Mucosa of gallbladder (tissue), 1 donor: ENCODE measurements around the gene DUSP16. TPM values are rescaled to one million over a fixed set of nuclear protein-coding genes. Genes with fewer than 3 reads are reported as not detected.
"Not testable (repeated sequence)": the region's sequence is repeated elsewhere in the genome, so short reads cannot be mapped to it uniquely, and the experiment has no call there.

Experiments
- DNase-seq: peaks from one replicate; pipeline ENCODE4 v3.0.0-alpha.2; 2020; ENCODE audit warnings: low spot score
- total RNA-seq: library from RNA; stranded (reverse); gene quantifications from one replicate; pipeline ENCODE4 v1.2.1, GENCODE V29; 2021
- donor health status: DM: no; HTN: no; CAD: no.

Gene DUSP16
- total RNA-seq, 1 donor from 2014 or later = 65.9 TPM

DNA sequence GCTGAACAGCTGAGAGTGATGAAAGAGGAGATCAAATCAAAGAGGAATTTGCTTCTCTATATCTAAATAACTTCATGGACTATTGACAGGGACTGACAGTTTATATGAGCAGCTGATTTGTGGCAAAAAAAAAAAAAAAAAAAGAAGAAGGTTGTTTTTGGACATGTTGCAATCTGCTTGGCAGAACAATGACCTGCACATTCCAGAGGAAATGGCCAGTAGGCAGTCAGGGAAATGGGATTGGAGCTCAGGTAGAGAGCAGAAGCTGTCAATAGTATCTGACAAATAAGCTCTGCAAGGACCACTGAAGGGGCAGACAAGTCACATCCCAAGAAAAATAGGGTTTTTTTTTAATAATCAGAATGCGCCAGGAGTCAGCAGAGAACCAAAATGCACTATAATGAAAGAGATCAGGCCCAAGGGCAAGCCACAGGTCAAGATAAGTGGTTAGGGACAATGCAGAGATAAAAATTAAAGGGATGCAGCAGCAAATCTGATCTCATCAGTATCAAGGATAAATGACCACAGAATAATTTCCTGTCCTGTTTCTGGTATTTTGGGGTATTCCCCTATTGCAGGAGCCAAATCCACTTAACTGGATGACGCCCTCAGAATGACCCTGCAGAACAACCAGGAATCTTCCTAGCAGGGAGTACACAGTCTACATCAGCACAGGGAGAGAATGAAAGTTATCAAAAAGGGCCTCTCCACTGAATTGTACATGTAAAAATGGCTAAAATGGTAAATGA lies 22.6 kb upstream of the DUSP16 start:
- no peak for DNase-seq

DNA sequence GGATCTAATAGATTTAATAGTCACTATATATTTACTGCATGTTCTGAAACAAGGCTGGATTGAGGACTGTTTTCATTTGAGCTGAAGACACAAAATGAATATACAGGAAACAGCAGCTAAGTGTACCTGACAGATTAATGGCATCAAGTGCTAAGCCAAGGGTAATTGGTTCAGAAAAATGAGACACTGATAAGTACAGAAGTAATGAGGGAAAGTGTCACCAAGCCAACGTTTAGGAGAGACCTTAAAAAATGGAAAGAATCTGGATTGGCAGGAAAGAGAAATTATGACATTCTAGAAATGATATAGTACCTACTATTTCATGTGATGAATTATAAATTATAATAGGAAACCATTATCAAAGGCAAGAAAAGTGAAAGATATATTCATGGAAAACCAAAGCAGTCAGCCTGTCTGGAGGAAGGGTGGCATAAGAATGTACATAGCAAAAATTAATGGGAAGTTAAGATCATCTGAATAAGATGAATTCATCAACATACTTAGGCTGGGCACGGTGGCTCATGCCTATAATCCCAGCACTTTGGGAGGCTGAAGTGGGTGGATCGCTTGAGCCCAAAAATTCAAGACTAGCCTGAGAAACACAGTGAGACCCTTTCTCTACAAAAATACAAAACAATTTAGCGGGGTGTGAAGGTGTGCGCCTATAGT lies 21.0 kb upstream of the DUSP16 start:
- DNase-seq = no peak

DNA sequence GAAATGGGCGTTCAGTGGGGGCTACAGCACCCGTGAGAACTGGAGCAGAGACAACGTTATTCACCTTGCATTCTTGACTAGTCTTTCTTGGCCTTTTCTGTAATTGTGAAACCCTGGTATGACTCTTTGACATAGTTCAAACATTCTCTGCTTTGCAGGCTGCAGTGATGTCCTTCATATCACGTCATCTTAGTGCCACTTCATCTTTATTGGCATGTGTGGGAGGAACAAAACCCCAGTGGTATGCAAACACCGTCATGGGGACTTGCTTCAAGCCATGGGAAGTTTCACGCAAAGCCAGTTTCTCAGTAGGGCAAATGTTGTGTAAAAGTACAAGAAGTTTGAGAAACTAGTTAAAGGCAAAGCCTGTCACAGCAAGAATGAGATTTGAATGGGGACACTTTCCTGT lies 20.2 kb upstream of the DUSP16 start:
- DNase-seq = no peak

DNA sequence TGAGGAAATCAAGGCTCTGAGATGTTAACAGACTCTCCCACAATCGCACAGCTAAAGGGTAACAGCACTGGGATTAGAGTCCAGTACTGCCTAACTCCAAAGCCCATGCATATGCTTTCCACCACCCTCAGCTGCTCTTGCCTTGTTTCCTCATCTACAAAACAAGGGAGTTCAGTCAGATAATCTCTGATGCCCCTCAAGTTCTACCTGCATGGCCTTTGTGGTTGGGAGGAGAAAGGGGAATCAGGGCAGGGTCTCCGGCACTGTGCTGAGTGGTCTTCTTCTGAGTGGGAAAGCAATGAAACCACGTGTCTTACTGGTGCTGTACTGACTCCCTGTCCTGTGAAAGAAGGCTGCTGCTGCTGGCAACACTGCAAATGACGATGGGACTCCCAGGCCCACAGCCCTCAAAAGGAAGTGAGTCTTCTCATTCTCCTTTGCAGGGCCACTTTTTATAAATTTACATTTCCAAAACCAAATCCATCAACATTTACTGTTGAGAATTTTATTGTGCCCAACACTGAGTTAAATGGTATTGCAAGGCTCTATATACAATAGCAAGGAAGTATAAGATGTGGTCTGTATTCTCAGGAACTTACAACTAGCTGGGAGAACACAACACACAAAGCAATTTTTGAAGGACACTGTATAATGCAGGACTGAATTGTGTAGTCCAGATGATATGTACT lies 19.7 kb upstream of the DUSP16 start:
- DNase-seq = no peak

DNA sequence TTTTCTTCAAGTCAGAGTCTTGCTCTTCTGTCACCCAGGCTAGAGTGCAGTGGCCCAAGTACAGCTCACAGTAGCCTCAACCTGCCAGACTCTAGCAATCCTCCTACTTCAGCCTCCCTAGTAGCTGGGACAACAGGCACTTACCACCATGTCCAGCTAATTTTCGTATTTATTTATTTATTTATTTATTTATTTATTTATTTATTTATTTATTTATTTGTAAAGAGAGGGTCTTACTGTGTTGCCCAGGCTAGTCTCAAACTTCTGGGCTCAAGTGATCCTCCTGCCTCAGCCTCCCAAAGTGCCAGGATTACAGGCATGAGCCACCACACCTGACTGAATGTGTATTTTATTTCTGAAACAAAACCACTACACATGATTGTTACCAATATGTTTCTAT lies 18.1 kb upstream of the DUSP16 start:
- not testable (repeated sequence) for DNase-seq

DNA sequence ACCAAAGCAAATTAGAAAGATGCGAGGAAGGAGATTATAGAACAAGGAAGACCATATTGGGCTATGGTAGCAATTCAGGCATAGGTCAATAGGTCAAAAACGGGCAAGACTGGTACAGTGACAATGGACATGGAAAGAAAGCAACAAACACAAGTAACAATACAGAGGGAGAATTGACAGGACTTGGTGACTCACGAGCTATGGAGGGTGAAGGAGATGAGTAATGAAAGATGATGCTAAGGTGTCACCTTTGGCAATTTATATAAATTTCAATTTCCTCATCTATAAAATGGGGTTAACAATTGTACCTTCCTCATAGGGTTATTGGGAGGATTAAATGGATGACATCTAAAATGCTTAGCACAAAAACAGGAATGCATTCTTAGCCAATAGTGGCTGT lies 15.1 kb upstream of the DUSP16 start:
- no peak for DNase-seq

DNA sequence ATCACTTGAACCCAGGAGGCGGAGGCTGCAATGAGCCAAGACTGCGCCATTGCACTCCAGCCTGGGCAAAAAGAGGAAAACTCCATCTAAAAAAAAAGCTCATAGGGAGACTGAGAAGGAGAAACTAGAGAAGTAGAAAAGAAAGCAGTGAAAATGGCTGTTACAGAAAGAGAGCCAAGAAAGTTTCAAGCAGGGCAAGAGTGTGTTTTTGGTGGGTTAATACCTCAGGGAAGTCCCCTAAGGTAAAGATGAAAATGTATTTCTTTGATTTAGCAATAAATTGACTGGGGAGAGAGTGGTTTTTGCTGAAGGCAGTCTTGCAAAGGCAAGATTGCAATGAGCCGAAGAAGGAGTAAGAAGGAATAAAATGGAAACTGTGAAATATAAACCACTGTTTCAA lies 10.0 kb upstream of the DUSP16 start:
- DNase-seq = no peak

DNA sequence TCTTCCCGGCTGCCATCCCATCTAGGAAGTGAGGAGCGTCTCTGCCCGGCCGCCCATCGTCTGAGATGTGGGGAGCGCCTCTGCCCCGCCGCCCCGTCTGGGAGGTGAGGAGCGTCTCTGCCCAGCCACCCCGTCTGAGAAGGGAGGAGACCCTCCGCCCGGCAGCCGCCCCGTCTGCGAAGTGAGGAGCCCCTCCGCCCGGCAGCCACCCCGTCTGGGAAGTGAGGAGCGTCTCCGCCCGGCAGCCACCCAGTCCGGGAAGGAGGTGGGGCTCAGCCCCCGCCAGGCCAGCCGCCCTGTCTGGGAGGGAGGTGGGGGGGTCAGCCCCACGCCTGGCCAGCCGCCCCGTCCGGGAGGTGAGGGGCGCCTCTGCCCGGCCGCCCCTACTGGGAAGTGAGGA lies 3.3 kb upstream of the DUSP16 start:
- DNase-seq = not testable (repeated sequence)

DNA sequence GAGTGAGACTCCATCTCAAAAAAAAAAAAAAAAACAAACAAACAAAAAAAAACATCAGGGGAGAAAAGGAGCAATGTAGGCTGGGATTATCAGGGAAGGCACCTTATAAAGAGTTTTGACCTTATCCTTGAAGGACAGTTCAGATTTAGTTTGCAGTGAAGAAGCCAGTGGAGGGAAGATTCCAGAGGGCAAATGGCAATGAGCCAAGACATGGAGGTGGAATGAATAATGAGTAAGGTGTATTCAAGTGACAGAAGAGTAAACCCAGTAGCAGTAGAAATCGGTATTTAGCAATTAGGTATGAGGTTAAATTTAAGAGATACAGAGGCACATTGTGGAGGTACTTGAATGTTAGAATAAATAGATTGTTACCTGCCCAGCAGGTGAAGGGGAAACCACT lies 2.2 kb upstream of the DUSP16 start:
- no peak for DNase-seq

DNA sequence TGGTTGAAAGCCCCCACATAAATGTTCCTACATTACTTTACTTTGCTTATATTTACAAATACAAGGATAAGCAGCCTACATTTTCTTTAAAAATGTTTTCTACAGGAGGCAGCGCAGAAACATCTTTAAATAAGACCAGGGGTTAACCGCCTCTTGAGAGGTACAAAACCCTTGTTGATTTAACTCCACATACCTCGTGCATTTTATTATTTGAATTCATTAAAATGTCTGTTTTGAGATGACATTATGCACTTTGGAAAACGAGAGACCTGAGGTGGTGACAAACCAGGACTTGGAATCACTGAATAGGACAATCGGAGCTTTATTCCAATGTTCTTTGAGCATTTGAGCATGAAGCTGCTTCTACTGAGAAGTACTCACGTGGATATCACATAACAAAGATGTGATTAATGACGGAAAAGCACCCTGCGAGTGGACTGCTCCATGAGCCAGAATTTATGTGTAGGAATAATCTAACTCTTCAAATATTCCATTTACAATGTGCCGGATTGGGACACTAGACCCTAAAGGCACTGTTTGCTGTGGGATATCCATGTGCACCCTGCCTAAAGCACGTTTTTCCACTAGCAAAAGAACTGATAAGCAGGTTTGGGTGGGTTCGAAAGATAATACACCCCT lies 746 bp upstream of the DUSP16 start:
- DNase-seq = no peak

DNA sequence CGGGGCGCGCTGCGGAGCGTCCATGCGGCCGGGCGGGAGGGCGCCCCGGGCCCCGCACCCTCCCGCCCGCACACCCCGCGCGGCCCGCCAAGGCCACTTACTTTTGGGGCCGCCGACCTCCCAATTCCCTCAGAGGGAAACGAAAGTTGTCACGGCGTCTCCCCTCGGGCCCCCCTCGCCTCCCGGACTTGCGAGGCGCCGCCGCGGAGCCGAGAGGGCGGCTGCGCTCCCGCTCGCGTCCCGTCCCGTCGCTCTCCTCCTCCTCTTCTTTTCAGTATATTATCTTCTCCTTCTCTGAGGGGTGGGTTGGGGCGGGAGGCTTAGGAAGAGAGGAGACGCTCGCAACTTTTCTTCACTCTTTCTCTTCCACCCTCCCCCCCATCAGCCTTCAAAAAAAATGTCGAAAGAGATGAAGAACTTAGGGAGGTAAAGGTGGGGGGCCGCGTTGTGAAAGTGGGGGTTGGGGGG lies 613 bp downstream of the DUSP16 start:
- DNase-seq = no peak

DNA sequence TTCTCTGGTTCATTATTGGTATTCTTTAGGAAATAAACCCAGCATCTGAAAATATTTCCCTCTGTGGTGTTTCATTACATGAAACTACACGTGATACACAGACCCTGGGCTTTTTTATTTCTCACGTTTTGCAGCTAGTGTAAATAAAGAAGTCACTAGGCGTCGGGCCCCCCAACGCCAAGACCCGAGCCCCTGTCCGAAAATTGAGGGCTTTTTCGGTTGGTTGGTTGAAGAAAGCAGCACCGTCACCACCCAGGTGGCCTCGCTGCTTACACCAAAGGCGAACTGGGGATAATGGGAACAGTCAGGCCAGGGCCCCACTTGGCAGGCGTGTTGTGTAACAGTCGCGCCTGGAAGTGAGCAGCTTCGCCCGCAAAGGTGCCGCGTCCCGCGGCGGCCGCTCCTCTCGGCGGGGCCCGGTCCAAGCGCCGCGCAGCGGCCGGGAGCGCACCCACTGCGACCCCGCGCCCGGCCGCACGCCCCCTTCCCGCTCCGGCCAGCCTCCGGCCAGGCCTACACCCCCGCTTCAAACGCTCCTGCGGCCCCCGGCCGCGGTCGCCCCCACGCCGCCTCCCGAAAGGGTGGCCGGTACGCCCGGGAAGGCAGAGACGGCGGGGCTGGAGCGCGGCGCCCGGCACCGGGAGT lies 1.2 kb downstream of the DUSP16 start:
- peak; percentile 50 for DNase-seq

DNA sequence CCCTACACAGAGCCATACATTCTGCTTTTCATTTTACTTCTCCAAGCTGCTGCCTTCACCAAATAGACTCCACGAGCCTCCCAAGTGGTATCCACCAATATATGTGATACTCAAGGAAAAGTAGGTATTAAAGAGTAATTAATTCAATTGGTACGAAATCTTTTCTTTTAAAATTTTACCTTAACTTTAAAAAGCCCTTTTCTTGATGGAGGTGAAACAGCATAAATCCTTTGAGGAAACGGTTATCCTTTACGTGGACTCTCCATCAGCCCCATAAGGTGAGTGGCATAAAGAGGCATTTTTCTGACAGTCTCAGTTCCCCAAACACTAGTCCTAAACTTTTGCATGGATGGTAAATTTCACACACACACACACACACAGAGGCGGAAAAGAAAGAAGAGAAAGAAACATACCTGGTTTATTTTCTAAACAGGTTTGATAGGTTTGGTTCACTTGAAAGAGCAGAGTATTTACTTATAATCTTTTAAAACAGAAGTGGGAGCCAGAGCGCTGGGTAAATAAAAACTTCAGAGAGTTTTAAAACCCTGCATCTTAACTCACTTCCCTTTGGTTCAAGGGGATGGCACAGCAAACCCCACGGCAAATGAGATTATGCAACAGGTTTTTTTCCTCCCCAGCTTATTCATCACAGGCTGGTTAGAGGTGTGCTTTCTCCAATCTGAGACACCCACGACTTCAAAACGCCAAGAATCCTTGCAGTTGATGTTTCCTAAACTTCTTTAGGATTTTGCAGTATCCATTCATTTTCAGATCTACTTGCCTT lies 1.9 kb downstream of the DUSP16 start:
- DNase-seq = peak; percentile 55

DNA sequence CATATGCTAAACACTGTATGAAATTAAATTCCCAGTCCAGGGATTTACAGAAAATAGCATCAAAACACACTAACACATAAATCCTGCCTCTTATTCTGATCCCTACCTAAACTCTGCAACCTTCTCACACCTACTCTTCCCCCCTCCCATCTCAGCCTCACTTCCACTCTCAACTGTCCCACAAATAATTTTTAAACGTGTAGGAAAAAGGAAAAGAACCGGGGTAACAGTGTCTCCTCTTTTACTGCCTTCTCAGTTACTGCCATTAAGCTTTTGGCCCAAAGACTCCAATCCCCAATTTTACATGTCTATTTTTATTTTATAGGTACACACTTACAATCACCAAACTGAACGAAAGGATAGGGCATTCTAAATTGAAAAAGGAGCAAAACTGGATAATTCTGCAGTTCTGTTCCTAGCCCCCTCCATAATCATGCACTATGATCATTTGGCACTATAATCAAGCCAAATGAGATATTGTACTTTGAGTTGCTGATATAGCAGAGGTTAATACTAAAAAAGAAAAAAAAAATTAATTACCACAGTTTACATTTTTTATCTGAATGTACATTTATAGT lies 2.9 kb downstream of the DUSP16 start:
- DNase-seq = no peak

DNA sequence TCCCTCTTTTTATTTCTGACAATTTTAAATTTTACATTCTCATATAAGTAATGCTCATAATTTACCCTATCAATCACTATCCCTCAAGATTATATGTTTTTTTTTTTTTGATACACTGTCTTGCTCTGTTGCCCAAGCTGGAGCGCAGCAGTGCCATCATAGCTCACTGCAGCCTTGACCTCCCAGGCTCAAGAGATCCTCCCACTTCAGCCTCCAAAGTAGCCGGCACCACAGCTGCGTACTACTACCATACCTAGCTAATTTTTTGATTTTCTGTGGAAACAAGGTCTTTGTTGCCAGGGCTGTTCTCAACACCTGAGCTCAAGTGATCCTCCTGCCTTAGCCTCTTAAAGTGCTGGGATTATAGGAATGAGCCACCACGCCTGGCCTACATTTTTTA lies 4.4 kb downstream of the DUSP16 start:
- DNase-seq = no peak

DNA sequence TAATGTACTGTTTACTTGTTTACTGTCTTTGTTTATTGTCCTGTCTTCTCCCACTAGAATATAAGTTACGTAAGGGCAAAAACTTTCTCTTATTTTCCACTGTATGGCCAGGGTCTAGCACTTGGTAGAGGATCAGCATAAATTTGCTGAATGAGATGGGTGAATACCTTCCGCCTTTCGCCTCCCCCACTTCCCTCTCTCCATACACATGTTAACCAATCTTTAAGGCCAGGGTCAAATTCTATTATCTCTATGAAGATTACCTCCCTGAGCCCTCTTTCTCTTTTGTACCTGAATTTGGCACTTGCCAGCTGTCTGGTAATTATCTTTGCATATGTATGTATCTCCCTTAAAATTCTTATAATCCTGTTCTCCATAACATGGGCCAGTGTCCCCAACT lies 4.9 kb downstream of the DUSP16 start:
- no peak for DNase-seq

DNA sequence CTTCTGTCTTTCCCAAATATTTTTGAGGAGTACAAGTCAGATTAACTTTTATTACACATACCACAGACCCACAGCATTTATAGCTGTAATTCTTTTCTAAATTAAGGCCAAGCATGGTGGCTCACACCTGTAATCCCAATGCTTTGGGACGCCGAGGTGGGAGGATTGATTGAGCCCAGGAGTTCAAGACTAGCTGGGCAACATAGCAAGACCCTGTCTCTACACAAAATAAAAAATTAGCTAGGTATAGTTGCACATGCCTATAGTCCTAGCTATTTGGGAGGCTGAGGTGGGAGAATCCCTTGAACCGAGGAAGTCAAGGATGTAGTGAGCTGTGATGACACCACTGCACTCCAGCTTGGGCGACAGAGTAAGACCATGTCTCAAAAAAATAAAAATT lies 7.0 kb downstream of the DUSP16 start:
- DNase-seq = no peak

DNA sequence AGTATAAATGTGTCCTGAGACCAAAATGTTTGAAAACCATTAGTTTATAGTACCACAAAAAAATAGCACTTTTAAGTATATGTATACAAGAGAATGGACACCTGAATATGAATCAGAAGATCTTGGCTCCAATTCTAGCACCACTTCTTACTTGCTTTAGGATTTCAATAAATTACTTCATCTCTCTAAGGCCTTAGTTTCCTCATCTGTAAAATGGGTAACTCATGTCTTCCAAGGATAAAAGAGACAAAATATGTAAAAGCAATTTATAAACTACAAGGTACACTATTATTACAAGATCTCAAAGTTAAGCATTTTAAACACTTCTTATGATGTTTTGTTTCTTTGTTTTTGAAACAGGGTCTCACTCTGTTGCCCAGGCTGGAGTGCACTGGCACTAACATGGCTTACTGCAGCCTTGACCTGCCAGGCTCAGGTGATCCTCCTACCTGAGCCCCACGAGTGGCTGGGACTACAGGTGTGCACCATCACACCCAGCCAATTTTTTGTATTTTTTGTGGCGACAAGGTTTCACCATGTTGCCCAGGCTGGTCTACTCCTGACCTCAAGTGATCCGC lies 9.4 kb downstream of the DUSP16 start:
- no peak for DNase-seq

DNA sequence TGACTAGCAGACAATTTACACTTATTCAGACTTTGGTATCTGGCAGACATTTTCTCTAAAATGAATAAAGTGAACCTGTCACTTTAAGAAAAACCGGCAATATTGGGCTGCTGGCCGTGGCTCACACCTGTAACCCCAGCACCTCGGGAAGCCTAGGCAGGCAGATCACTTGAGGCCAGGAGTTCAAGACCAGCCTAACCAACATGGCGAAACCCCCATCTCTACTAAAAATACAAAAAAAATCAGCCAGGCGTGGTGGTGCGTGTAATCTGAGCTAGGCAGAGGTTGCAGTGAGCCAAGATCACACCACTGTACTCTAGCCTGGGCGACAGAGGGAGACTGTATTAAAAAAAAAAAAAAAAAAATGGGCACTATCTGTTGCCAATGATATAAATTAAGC lies 11.5 kb downstream of the DUSP16 start:
- DNase-seq = no peak

DNA sequence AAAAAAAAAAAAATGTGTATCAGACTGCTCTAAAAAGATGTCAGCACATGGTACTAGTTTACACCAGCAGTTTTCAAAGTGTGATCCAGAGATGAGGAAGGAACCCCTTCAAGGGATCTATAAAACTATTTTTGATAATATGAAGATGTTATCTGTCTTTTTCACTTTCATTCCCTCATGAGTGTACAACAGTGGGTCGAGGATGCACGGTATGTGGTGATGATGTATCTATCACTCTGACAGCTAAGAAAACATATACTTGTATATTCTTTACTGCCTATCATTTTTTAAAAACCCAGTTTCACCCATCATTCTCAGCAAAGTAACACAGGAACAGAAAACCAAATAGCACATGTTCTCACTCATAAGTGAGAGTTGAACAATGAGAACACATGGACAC lies 12.4 kb downstream of the DUSP16 start:
- no peak for DNase-seq
